Fibroblast of lung (primary cell): Measurements from ENCODE around the gene SSB.

Source experiments
- EZH2 ChIP-seq: IDR thresholded peaks from 2 replicates; pipeline ENCODE4 v1.5.1; 2012; ENCODE audit warnings: low read length, control low read depth, mild to moderate bottlenecking; ENCODE audit errors: missing control alignments
- TF ChIP-seq, protein P1 (sequence below), 2 donors: IDR thresholded peaks in 1 of 2; conservative IDR thresholded peaks in 1 of 2; 1 replicate in 1 of 2; 2 replicates in 1 of 2; pipeline ENCODE4 v1.5.1; 2011 to 2012; ENCODE audit warnings: low read length in 2 of 2, control low read depth in 1 of 2, inconsistent platforms in 1 of 2, low read depth in 1 of 2, mild to moderate bottlenecking in 1 of 2

DNA sequence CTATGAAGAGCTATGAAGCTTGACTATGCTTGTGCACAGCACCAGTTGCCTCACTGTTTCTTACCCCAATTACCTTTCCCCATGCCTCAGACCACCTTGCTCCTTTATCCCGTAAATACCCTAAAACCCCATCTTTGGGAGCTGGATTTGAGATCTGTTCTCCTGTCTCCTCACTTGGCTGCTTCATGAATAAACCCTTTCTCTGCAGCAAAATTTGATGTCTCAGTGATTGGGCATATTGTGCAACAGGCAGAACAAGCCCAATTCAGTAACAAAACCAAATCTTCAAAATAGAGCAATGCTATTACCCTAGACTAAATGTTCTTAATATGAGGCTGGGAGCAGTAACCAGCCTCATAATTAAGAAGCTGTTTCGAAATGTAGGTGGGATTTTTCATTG, 3.5 kb upstream of the SSB start:
- TF ChIP-seq, protein P1, sequence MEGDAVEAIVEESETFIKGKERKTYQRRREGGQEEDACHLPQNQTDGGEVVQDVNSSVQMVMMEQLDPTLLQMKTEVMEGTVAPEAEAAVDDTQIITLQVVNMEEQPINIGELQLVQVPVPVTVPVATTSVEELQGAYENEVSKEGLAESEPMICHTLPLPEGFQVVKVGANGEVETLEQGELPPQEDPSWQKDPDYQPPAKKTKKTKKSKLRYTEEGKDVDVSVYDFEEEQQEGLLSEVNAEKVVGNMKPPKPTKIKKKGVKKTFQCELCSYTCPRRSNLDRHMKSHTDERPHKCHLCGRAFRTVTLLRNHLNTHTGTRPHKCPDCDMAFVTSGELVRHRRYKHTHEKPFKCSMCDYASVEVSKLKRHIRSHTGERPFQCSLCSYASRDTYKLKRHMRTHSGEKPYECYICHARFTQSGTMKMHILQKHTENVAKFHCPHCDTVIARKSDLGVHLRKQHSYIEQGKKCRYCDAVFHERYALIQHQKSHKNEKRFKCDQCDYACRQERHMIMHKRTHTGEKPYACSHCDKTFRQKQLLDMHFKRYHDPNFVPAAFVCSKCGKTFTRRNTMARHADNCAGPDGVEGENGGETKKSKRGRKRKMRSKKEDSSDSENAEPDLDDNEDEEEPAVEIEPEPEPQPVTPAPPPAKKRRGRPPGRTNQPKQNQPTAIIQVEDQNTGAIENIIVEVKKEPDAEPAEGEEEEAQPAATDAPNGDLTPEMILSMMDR (conservative IDR thresholded peaks at IDR 0.05 in 1 of 2, IDR thresholded peaks at IDR 0.05 in 1 of 2; ENCODE audit: low read depth in 1 of 2, low read length in 2 of 2) = no peak
- no peak for TF ChIP-seq EZH2
